Thyroid gland (tissue), 4 donors: ENCODE results near the gene OR1F1. TPM values are rescaled to one million over a fixed set of nuclear protein-coding genes. Genes with fewer than 3 reads are reported as not detected.

ENCODE experiments used
- DNase-seq, 2 donors: peaks; one replicate each; pipeline ENCODE4 v3.0.0-alpha.2; 2019
- H3K27ac ChIP-seq, 3 donors: fragments of 200-600 bp; sonication (generic); 1 replicate in 2 of 3; 2 replicates in 1 of 3; pipeline ENCODE4 v1.5.1; 2016 to 2019; ENCODE audit warnings: mild to moderate bottlenecking in 1 of 3, moderate library complexity in 1 of 3
- H3K27me3 ChIP-seq: fragments of 200-600 bp; sonication (generic); one replicate; pipeline ENCODE4 v1.5.1; 2019
- H3K36me3 ChIP-seq, 2 donors: fragments of 200-600 bp; sonication (generic); one replicate each; pipeline ENCODE4 v1.5.1; 2016 to 2019
- H3K4me1 ChIP-seq, 2 donors: fragments of 200-600 bp; sonication (generic); one replicate each; pipeline ENCODE4 v1.5.1; 2017 to 2019
- H3K4me3 ChIP-seq, 3 donors: fragments of 200-600 bp; sonication (generic); replicated peaks in 1 of 3; 1 replicate in 2 of 3; 2 replicates in 1 of 3; pipeline ENCODE4 v1.5.1; 2016; ENCODE audit warnings: mild to moderate bottlenecking in 1 of 3
- H3K9me3 ChIP-seq: fragments of 200-600 bp; sonication (generic); one replicate; pipeline ENCODE4 v1.5.1; 2017
- CTCF ChIP-seq, 6 experiments: fragments of 200-600 bp in 3 of 6; fragments of 450-650 bp in 3 of 6; sonication (generic) in 3 of 6; IDR thresholded peaks; one replicate each; pipeline ENCODE4 v1.5.1; 2016 to 2019; ENCODE audit warnings: antibody characterized with exemption in 6 of 6, mild to moderate bottlenecking in 2 of 6, inconsistent platforms in 1 of 6, moderate library complexity in 1 of 6
- POLR2A ChIP-seq, 2 donors: fragments of 450-650 bp; IDR thresholded peaks; one replicate each; pipeline ENCODE4 v1.6.1; 2017; ENCODE audit warnings: antibody characterized with exemption in 2 of 2, mild to moderate bottlenecking in 2 of 2, moderate library complexity in 1 of 2
- WGBS, 2 donors: methylation state at CpG; one replicate each; pipeline ENCODE4 v1.1.5; 2017; 5-methylcytosine and 5-hydroxymethylcytosine counted together
- intact Hi-C: fragments of 100-400 bp; cut with DNase I; formaldehyde crosslinking; loops from one replicate; pipeline ENCODE4 v1.15.1; 2023
- total RNA-seq, 4 donors: library from RNA; depleted of rRNA; stranded (reverse); fragments of >200 nt; gene quantifications; one replicate each; pipeline ENCODE4 v1.2.3, GENCODE V29; 2016

Gene OR1F1
- total RNA-seq, 4 donors from 2014 or later: not detected

GRCh38 chr16:3249020-3249419, 61.0 kb downstream of the OR1F1 start:
- no peaks in the 10 kb centered on the region for H3K4me1 ChIP-seq
- H3K9me3 ChIP-seq: no peaks in the 10 kb centered on the region
- WGBS, 2 donors: 53 to 71% methylated on average over 1 of the region's 1 CpG
- H3K36me3 ChIP-seq: no peaks in the 10 kb centered on the region
- no peak overlapping the region for H3K4me3 ChIP-seq
- H3K27me3 ChIP-seq: no peaks in the 10 kb centered on the region
- intact Hi-C loops: no loop called here
- TF ChIP-seq CTCF (IDR thresholded peaks at IDR 0.05): no peak
- TF ChIP-seq POLR2A (IDR thresholded peaks at IDR 0.05): no peak
- H3K27ac ChIP-seq: no peak overlapping the region
- no peak for DNase-seq

GRCh38 chr16:3249451-3249850, 61.4 kb downstream of the OR1F1 start:
- no peaks in the 10 kb centered on the region for H3K27me3 ChIP-seq
- TF ChIP-seq CTCF (IDR thresholded peaks at IDR 0.05): no peak
- no peak for TF ChIP-seq POLR2A (IDR thresholded peaks at IDR 0.05)
- intact Hi-C loops: no loop called here
- 89% methylated on average over 7 of the region's 14 CpGs; no CpG with 5 or more reads in 1 of the 2 donors for WGBS, 2 donors
- no peak overlapping the region for H3K27ac ChIP-seq
- H3K9me3 ChIP-seq: no peaks in the 10 kb centered on the region
- no peak for DNase-seq
- no peaks in the 10 kb centered on the region for H3K36me3 ChIP-seq
- H3K4me1 ChIP-seq: no peaks in the 10 kb centered on the region
- H3K4me3 ChIP-seq: no peak overlapping the region

GRCh38 chr16:3252967-3253366, 65.0 kb downstream of the OR1F1 start:
- Histone ChIP-seq H3K27me3 (no peaks in the 10 kb centered on the region), H3K27ac (no peak overlapping the region), H3K9me3 (no peaks in the 10 kb centered on the region), H3K4me3 (no peak overlapping the region), H3K4me1 (no peaks in the 10 kb centered on the region), H3K36me3 (no peaks in the 10 kb centered on the region)
- 73 to 78% methylated on average over 4 of the region's 4 CpGs for WGBS, 2 donors
- no peak for DNase-seq
- no peak for TF ChIP-seq POLR2A (IDR thresholded peaks at IDR 0.05)
- TF ChIP-seq CTCF (IDR thresholded peaks at IDR 0.05): no peak
- intact Hi-C loops: no loop called here

- no peak overlapping the region for H3K27ac ChIP-seq
- H3K9me3 ChIP-seq: no peaks in the 10 kb centered on the region
- 33 to 37% methylated on average over 20 to 24 of the region's 35 CpGs for WGBS, 2 donors
- H3K4me1 ChIP-seq: no peaks in the 10 kb centered on the region
- no peak for TF ChIP-seq POLR2A (IDR thresholded peaks at IDR 0.05)
- no peak for TF ChIP-seq CTCF (IDR thresholded peaks at IDR 0.05)
- intact Hi-C loops: no loop called here
- no peak overlapping the region for H3K4me3 ChIP-seq
- H3K27me3 ChIP-seq: no peaks in the 10 kb centered on the region
- H3K36me3 ChIP-seq: no peaks in the 10 kb centered on the region
- DNase-seq: no peak
Measured at GRCh38 chr16:3254309-3254708, 66.3 kb downstream of the OR1F1 start.

Other genes with a start within 250 kb of the OR1F1 start
- not detected for gene KREMEN2, start 223.9 kb upstream of the OR1F1 start, total RNA-seq
- 1 to 10 TPM; 2.8 to 5.6 (median 3.3) TPM for gene PAQR4, start 218.9 kb upstream of the OR1F1 start, total RNA-seq
- gene PKMYT1, start 207.8 kb upstream of the OR1F1 start, total RNA-seq: under 1 TPM in 2 of 4 donors, not detected in 2; 0.81 to 0.88 TPM
- gene CLDN9, start 175.3 kb upstream of the OR1F1 start, total RNA-seq: under 1 TPM in 1 of 4 donors, not detected in 3; 0.33 TPM
- gene CLDN6, start 170.0 kb upstream of the OR1F1 start, total RNA-seq: not detected
- 100 to 1,000 TPM in 1 of 4 donors, 10 to 100 TPM in 3; 47.9 to 110 (median 67.0) TPM for gene TNFRSF12A, start 167.8 kb upstream of the OR1F1 start, total RNA-seq
- 10 to 100 TPM; 10.1 to 51.7 (median 29.7) TPM for gene HCFC1R1, start 164.3 kb upstream of the OR1F1 start, total RNA-seq
- 10 to 100 TPM; 16.5 to 19.1 (median 17.6) TPM for gene THOC6, start 164.2 kb upstream of the OR1F1 start, total RNA-seq
- 10 to 100 TPM in 3 of 4 donors, 1 to 10 TPM in 1; 7.3 to 17.8 (median 14.6) TPM for gene BICDL2, start 151.3 kb upstream of the OR1F1 start, total RNA-seq
- gene MMP25, start 141.6 kb upstream of the OR1F1 start, total RNA-seq: 1 to 10 TPM in 1 of 4 donors, under 1 TPM in 3; 0.49 to 1.6 (median 0.70) TPM
- gene IL32, start 122.6 kb upstream of the OR1F1 start, total RNA-seq: 10 to 100 TPM; 24.0 to 53.6 (median 28.9) TPM
- gene ZSCAN10, start 88.9 kb upstream of the OR1F1 start, total RNA-seq: not detected
- 10 to 100 TPM; 18.5 to 28.9 (median 19.6) TPM for gene ZNF205, start 75.6 kb upstream of the OR1F1 start, total RNA-seq
- gene ZNF213, start 53.2 kb upstream of the OR1F1 start, total RNA-seq: 10 to 100 TPM in 1 of 4 donors, 1 to 10 TPM in 3; 5.2 to 10.2 (median 8.7) TPM
- 10 to 100 TPM in 2 of 4 donors, 1 to 10 TPM in 2; 6.4 to 10.8 (median 9.4) TPM for gene ZNF200, start 47.0 kb downstream of the OR1F1 start, total RNA-seq
- 1 to 10 TPM in 1 of 4 donors, under 1 TPM in 3; 0.22 to 2.2 (median 0.54) TPM for gene MEFV, start 68.4 kb downstream of the OR1F1 start, total RNA-seq
- 10 to 100 TPM; 44.6 to 62.2 (median 60.6) TPM for gene ZNF263, start 95.3 kb downstream of the OR1F1 start, total RNA-seq
- gene TIGD7, start 117.2 kb downstream of the OR1F1 start, total RNA-seq: 10 to 100 TPM in 3 of 4 donors, 1 to 10 TPM in 1; 8.6 to 16.2 (median 12.7) TPM
- 10 to 100 TPM; 36.5 to 61.5 (median 45.7) TPM for gene ZNF75A, start 117.3 kb downstream of the OR1F1 start, total RNA-seq
- 1 to 10 TPM in 2 of 4 donors, under 1 TPM in 1, not detected in 1; 0.68 to 2.0 (median 1.1) TPM for gene OR2C1, start 167.7 kb downstream of the OR1F1 start, total RNA-seq
- gene ZSCAN32, start 212.8 kb downstream of the OR1F1 start, total RNA-seq: 10 to 100 TPM; 12.0 to 20.2 (median 15.4) TPM
- 10 to 100 TPM; 12.1 to 16.7 (median 16.1) TPM for gene ZNF174, start 213.0 kb downstream of the OR1F1 start, total RNA-seq